ENCODE results near the gene RBM4B.
"Not testable (repeated sequence)": the region's sequence is repeated elsewhere in the genome, so short reads cannot be mapped to it uniquely, and the experiment has no call there.

RBM4B gene

DNA sequence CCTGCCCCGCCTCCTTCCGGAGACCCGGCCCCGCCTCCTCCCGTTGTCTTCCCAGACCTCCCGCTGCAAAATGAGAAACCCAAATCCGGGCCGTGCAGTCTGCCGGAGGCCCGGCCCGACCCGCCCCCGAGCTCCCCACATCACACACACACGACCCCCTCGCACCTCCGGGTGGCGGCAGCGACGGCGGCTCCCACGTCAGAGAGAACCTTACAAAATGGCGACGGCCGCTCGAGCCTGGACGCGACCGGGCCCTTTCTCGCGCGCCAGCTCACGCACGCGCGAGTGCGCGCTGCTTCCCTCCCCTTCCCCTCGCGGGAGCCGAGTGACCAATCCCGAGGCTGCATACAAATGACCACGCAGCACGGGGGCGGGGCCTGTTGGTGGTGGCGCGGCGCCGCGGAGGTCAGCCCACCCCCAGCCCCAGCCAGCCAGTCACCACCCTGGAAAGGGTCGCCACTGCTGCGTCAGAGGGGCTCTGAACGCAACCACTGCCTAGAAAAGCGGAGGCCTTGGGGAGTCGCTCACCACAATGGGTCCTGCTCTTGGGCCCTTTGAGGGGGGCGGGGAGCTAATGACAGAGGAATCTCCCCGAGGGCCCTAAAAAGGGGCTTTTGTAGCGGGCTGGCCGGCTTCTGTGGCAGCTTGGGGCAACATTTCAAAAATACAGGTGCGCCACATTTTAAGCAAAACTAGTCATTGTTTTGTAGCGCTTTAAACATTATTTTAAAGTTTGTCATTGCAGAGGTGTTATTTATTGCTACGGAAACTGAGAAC is at the start of gene RBM4B:
Gene RBM4B, minus strand, starts transcription at position 289 of the 777 bp plus-strand sequence. CDS start 808 bp downstream, outside the sequence.
- DNase-seq: peak; percentile 99

GRCh38 chr11:66725647-66726046 is 48.0 kb upstream of the RBM4B start:
- no peak for DNase-seq

DNA sequence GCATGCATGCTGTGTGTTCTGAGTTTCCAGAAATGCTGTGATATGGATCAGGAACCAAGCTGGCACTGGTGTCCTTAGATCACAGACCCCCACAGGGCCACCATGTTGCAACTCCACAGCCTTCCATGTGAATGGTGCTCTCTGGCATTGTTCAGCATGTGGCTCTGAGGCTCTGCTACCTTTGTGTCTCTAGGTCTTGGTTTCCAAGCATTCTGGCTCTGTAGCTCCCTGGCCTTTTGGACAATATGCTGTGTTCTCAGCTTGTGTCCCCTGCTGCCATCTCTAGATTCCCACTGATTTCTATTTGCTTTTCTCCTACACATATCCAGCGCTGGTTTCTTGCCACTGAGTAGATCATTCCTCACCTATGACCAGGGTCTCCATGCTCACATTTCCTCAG is 47.4 kb upstream of the RBM4B start:
- DNase-seq: peak; percentile 33

DNA sequence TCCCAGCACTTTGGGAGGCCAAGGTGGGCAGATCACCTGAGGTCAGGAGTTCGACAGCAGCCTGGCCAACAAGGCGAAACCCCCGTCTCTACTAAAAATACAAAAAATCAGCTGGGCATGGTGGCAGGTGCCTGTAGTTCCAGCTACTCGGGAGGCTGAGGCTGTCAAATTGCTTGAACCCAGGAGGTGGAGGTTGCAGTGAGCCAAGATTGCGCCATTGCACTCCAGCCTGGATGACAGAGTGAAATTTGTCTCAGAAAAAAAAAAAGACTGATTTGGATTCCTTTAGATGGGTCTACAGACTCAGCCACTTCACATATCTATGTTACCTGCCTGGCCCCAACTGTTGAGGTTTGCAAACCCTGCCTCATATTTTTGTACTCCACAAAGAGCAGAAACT is 46.5 kb upstream of the RBM4B start:
- not testable (repeated sequence) for DNase-seq

DNA sequence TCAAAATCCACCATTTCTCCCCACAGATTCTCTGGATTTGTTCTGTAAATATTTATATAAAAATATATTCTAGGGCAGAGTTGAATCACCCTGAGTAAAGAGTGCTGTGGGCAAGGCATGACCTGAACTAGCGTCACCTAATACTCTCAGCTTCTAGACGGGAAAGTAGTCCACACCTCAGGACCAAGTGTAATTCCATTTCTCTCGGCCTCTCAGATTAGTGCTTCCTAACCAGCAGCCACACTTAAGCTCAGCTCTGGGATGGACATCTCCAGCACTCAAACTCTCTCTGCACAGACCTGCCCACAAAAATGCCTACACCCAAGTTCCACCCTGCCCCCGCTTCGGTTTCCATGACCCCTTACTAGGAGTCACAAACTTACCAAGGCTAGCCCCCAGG is 46.0 kb upstream of the RBM4B start:
- DNase-seq: no peak

GRCh38 chr11:66722745-66723651 is 45.3 kb upstream of the RBM4B start:
- DNase-seq: no peak

DNA sequence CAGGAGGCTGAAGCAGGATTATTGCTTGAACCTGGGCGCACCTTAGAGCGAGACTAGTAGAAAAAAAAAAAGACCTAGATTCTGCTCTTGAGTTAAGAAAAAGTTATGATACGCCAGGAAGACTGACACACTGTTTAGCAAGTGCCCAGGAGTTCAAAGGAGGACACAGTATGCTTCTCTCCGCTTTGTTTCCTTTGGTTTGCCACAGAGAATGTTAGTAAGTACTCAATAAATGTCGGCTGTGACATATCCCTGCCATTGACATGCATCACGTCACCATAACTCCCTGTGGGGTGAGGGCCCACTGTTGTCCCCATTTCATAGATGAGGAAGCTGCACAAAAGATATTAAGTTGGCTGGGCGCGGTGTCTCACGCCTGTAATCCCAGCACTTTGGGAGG is 44.3 kb upstream of the RBM4B start:
- no peak for DNase-seq

- no peak for DNase-seq
Measured at GRCh38 chr11:66720899-66721470, 43.3 kb upstream of the RBM4B start.

GRCh38 chr11:66720223-66720898 is 42.7 kb upstream of the RBM4B start:
- peak; percentile 98 for DNase-seq

DNA sequence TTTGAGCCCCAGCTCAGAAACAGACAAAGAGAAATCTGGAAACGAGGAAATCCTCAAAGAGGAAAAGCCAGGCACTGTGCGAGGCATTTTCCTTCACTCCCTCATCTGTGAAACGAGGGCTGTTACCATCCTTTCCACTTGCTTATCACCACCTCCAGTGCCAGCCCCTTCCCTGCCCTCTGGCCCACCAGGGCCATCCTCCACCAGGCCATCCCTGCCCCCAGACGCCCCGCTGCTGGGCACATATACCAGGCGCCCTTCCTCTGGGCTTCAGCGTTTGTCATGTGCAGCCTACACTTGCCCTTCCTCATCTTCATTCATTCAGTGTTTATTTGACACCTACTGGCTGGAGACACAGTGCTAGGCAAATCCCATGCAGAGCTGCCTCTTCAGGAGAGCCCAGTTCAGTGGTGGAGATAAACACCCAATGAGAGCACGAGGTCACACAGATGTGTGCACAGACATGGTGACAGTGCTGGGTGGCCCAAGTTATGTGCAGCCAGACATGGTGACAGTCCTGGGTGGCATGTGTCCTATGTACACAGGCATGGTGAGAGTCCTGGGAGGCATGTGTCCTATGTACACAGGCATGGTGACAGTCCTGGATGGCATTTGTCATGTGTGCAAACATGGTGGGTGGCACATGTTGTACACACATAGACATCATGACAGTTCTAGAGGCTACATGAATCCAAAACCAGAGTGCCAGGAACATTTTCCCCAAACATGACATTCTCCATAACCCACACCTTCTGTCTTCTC is 41.6 kb upstream of the RBM4B start:
- DNase-seq: no peak

DNA sequence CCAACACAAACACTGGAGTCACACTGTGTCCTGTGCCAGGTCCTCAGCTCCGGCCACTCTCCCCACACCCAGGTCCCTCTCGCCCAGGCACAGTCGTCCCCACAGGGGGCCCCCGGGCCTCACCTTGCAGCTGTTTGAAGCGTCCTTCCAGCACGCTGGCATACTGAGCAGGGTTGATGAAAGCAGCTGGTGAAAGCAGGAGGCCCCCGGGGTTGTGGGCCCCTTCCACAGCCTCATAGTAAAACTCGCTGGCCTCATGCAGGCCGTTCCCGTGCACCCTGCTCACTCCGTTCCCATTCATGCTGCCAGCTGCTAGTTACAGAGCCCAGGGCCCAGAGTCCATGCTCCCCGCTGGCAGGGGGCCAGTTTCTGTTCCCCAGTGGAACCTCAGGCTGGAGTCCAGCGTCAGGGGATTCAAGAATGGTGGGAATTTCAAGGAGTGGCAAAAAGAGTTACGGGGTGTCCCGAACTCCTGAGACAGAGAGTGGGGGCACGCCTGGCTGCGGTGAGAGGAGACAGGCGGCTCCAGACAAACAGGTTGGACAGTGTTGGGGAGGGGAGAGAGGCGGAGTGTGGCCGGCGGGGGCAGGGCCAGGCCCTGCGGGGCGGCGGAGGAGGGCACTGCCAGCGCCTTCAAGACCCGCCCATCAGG is 40.8 kb upstream of the RBM4B start:
- no peak for DNase-seq

- no peak for DNase-seq
Measured at GRCh38 chr11:66717925-66718319, 40.2 kb upstream of the RBM4B start.

DNA sequence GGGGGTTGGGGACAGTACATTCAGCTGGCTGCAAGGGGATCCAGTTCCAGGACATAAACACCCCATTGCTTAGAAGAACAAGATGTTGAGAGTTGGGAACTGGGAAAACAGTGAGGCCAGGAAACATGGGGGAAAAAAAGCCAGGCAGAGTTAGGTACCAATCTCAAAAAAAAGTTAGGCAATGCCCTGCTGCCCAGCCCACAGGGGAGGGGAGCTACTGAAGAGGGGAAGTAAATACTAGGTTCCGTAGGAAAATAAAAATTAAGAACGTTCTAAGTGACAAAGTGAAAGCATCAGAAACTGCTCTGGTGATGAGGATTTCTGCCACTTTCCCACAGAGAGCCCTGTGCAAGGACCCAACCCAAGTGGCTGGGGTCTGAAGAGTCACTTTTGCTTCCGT is 39.3 kb upstream of the RBM4B start:
- no peak for DNase-seq

DNA sequence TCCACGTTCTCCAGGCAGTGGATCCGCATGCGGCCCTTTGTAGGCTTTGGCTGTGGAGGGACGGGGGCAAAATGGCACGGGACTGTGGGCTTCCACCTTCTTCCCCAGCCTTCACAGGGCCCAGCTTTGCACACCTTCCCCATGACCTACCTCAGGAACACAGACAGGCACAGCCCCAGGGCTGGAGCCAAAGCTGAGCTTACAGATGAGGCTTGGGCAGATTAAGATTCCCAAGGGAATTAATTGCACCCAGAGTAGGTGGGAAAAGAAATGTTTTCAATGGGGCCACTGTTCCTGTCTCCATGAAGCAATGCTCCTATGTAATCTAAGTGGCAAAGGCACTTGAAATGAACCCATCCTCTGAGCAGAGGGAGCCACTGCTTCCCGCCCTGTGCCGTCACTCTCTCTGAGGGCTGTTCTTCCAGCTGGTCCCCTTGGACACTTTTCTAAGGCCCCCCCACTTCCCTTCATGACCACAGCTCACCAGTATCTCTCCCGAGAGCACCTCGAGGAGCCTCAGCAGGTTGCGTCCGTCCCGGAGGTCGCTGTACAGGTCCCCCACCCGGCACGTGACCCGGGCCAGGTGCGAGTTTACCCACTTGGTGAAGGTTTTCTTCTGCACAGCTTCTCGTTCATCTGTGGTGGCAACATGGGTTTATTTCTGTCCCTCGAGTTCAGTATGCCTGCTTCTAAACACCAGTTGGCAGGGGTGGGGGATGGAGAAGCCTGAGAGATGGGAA is 37.8 kb upstream of the RBM4B start:
- DNase-seq: no peak

DNA sequence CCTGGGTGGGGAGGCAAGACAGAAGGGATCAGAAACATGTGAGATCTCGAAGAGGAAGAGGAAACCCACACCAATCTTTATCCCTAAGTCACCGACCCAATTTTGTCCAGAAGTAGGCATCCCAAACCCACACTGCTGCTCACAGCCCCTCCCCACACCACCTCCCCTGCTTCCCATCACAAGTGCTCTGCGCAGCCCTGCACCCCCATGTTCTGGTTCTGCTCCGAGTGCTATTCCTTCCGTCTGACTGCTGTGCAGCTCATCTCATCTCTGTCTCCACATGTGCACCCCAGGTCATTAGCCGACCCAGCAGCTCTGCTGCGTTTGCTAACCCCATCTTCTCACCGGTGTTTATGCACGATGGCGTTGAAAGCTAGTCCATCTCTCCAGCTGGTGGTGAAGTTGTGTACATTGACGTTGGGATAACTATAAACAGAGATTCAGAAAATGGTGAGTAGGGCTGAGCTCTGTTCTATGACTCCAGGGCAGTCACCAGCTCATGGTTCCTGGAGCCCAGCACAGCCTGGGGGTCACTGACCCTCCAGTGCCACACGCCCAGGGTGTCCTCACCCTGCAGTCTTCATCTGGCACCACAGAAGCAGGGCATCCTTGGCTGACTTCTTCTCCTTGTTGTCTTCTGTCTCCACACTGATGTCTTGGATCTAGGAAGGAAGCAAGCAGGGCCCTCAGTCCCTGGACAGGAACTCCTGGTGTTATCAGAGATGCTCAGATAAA is 36.2 kb upstream of the RBM4B start:
- no peak for DNase-seq

GRCh38 chr11:66710384-66710930 is 32.8 kb upstream of the RBM4B start:
- no peak for DNase-seq

GRCh38 chr11:66708701-66709100 is 31.0 kb upstream of the RBM4B start:
- DNase-seq: no peak

DNA sequence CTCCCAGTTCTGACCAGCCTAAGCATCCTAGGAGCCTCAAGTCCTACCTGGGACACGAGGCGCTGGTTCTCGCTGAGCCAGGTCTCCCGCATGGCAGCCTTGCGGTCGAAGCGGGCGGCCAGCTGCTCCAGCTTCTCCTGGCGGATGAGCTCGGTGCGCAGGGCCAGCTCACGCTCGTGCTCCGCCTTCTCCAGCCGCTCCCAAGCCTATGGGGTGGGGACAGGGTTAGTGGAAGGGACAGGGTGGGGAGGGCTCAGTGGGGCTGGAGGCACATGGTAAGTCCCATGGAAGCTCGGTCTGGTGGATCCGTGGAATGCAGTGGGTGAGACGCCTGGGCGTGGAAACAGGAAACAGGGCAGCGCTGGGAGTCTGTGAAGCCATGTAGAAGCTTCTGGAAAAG is 30.4 kb upstream of the RBM4B start:
- no peak for DNase-seq

GRCh38 chr11:66707486-66707885 is 29.8 kb upstream of the RBM4B start:
- DNase-seq: no peak

GRCh38 chr11:66706989-66707388 is 29.3 kb upstream of the RBM4B start:
- no peak for DNase-seq
